CD4-positive, alpha-beta T cell treated with Interleukin-21 for 1 hour (primary cell): Measurements from ENCODE around the gene YPEL5.

Source experiments
- DNase-seq: peaks from one replicate; pipeline ENCODE4 v3.0.0-alpha.2; 2020

The YPEL5 gene

DNA sequence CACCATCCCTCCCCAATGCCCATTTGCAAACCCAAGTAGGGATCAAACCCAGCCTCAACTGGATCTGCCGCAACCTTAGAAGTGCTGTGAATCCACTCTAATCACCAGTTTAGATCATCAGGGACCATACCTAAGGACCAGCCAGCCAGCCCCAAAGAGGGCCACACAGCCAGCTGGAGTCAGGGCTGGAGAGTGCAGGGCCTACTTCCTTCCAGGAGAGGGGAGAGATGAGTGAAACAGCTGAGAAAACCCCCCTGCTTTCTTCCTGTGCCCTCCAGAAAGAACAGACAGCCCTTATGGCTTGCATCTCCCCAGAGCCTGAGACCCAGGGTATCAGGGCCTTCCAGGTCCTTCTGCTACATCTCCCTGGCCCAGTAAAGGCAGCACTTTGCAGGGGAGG is 25.8 kb downstream of the YPEL5 start:
- peak; percentile 18 for DNase-seq

- DNase-seq = no peak
Measured at GRCh38 chr2:30177440-30177839, 30.6 kb downstream of the YPEL5 start.

- peak; percentile 5 for DNase-seq
Measured at GRCh38 chr2:30177956-30178355, 31.1 kb downstream of the YPEL5 start.

DNA sequence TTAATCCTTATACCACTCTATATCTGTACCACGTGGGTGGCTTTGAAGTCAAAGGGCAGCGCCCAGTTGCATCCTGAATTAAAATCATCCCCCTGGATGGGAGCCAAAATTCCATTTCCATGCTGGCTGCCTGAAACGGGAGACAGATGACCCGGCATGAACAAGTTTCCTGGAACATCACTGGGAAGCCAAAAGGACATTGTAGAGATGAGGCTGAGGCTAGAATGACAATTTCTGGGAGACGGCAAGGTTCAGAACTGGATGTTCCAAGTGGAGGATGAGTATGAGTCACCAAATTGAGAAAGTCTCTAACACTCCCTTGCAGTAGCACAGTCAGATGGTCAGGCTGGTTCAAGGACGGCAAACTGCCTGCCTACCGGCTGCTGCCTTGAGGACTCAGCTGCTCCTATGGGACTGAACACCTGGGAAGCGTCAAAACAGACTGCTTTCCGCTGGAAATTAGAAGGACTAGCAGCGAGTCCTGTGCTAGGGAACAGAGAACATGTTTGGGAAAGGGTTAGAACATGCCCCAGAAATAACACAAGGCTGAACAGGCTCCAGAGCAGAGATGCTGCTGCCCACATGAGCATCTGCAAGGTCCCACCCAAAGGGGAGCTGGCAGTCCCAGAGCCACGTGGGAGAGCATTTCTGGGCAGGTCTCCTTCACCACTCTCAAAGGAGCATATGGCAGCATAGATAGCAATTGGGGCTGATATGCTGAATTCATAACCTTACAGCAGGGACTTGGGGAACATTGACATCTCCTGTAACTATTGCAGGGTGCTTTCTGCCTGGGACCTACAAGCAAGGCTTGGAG is 32.0 kb downstream of the YPEL5 start:
- no peak for DNase-seq

GRCh38 chr2:30179536-30179935 is 32.7 kb downstream of the YPEL5 start:
- DNase-seq = no peak

GRCh38 chr2:30180226-30180625 is 33.4 kb downstream of the YPEL5 start:
- DNase-seq = no peak

DNA sequence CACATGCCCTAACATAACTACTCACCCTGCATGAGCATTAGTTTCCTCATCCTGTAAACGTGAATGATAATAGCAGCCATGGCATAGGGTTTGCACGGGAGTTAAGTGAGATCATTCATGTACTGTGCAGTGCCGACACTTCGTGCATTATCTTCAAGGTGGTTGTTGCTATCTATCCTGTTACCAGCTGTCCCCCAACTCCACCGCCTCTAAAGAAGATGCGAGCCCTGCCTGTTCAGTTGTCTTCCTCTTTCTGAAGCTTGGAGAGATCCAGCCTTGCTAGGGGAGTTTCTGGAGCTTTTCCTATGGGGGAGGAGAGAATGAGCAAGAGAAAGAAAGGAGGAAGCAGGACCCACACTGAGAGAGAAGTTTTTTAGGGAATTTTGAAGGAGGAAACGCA is 34.4 kb downstream of the YPEL5 start:
- no peak for DNase-seq

GRCh38 chr2:30184035-30184434 is 37.2 kb downstream of the YPEL5 start:
- DNase-seq = no peak

DNA sequence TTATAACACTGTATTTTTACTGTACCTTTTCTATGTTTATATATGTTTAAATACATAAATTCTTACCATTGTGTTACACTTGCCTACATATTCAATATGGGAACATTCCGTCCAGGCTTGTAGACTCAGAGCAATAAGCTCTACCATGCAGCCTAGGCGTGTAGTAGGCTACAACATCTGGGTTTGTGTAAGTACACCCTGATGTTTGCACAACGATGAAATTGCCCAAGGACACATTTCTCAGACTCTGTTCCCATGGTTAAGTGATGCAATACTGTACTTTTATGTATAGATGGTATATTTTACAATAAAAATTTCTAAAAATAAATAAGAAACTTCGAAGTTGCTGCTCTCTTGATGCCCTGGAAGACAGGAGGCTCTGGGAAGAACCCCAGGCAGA is 38.4 kb downstream of the YPEL5 start:
- DNase-seq = no peak

DNA sequence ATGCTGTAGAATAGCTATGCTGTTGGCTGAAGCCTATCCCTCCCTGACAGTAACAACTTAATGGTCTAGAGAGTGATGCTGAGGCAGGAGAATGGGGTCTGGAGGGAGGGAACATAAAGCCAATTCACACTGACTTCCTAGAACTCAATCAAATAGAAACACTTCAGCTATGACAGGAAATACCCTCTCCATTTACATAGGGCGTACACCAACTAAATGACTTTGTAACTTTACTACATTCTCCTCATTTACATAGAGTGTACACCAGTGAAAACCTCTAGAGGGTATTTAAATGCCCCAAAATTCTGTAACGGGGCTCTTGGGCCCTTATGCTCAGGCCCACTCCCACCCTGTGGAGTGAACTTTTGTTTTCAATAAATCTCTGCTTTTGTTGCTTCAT is 41.5 kb downstream of the YPEL5 start:
- DNase-seq = no peak

DNA sequence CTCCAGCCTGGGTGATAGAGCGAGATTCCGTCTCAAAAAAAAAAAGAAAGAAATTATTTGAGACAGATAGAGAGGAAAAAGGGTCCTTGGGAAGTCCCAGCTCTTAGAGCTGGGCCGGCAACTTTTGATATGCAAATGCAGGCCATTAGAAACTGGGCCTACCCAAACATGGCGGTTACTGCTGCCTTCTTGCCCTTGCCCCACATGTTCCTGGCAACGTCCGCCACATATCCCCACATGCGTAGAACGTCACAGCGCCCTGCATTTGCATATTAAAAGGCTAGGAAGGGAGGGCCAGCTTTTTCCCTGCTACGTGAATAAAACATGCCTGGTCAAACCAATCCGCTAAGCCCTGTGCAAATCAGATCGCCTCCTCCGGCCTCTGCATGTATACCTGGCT is 43.8 kb downstream of the YPEL5 start:
- DNase-seq = no peak

GRCh38 chr2:30191107-30191506 is 44.3 kb downstream of the YPEL5 start:
- no peak for DNase-seq

- DNase-seq = no peak
Measured at GRCh38 chr2:30191819-30192271, 45.0 kb downstream of the YPEL5 start.

DNA sequence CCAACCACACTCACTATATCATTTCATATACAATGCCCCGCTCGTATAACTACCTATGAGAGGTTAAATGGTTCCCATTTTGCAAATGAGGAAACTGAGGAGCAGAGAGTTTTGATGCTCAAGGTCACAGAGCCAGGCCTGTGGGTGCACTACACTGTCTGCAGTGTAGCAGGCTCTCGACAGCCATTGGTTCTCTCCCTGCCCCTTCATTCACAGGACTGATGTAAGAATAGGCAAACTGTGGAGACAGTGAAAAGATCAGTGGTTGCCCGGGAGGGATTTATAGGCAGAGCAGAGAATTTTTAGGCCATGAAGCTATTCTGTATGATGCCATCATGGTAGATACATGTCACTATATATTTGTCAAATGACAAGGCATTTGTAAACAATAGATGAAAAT is 45.5 kb downstream of the YPEL5 start:
- DNase-seq = no peak

DNA sequence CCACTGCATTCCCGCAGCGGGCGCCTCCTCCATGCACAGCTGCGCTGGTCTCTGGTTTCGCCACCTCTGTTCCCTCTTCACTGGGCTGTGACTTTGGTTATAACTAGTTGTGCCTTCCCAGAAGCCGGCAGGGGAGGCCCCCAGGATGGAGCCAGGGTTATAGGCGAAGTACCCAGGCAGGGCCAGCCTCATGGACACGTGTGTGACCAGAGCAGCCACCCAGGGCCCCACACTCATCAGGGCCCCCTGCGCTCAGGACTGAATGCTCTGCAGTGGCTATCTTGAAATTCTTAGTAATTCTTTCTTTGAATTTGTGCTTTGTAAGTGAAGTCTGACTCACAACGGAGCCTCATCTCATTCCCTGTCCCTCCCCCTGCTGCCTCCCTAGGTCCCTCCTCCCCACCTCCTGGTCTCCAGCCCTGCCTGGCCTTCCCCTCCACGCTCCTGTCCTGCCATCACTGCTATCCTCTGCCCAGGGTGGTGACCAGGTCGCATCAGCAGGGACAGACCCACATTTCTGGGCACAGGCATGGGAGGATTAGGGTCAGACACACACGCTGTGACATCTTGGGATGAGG is 46.4 kb downstream of the YPEL5 start:
- DNase-seq = no peak

DNA sequence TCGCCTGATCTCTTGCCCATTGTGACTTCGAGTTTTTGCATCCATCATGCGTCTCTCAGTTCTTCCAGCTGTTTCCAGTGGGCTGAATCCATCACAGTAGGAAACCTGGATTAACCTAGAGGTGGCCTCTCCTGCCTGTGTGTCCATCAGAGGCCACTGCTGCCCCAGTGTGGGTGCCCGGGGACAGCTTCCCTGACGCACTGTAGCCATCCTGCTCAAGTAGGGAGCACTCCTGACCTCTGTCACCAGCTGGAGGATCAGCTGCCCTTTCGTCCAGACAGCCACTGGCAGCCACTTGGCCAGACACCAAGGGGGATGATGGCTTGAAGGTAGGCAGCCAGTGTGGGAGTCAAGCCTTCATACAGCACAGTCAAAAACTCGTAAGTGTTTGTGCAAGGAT is 47.6 kb downstream of the YPEL5 start:
- DNase-seq = no peak

DNA sequence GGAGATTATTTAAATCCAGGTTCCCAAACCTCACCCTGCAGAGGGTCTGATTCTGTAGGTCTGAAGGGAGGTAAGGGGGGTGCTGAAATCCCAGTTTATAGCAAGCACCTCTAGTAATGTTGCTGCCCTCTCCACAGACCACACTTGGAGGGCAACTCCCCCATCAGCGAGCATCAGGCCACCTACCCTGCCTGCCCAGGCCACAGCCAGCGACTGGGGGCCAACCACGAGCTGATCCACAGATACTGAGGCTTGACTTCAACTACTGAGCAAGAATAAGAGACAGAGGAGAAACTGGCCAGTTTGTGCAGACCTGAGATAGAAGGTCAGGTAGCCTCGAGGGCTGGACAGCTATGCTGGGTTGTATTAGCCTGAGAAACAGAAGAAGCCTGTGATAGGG is 48.2 kb downstream of the YPEL5 start:
- DNase-seq = no peak

GRCh38 chr2:30197570-30198192 is 50.9 kb downstream of the YPEL5 start:
- no peak for DNase-seq

DNA sequence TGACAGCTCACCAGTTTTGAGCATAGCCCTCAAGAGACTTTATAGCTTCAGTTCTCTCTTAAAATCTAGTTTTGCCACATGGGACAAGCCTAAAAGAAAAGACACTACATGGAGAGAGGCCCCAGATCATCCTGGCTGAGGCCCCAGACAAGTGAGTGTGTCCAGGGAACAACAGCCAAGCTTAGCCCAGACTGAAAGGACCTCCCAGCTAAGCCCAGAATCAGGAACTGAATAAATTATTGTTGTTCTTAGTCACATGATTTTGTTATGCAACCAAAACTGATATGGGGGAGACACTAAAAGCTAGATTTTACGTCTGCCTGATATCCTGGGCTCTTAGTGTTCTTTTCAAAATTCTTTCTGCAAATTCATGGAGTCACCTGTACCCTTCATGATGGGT is 55.2 kb downstream of the YPEL5 start:
- no peak for DNase-seq

GRCh38 chr2:30203156-30203555 is 56.3 kb downstream of the YPEL5 start:
- DNase-seq = no peak

- no peak for DNase-seq
Measured at GRCh38 chr2:30204281-30204680, 57.5 kb downstream of the YPEL5 start.

DNA sequence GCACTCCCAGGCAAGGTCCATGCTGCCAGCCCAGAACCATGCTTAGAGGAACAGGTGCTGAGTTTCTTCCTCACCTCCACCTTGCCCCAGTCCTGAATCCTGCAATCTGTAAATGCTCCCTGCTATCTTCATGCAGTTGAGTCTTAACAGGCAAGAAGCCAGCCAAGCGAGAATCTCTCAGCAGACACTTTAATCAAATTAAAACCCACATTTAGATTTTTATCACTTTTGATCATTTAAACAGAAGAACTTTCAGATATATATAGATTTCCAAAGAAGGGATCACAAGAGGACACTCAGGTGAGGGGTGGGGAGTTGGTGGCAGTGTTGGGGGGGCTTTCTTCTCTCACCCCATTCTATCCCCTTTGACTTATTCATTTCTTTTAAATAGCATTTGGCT is 58.6 kb downstream of the YPEL5 start:
- no peak for DNase-seq

DNA sequence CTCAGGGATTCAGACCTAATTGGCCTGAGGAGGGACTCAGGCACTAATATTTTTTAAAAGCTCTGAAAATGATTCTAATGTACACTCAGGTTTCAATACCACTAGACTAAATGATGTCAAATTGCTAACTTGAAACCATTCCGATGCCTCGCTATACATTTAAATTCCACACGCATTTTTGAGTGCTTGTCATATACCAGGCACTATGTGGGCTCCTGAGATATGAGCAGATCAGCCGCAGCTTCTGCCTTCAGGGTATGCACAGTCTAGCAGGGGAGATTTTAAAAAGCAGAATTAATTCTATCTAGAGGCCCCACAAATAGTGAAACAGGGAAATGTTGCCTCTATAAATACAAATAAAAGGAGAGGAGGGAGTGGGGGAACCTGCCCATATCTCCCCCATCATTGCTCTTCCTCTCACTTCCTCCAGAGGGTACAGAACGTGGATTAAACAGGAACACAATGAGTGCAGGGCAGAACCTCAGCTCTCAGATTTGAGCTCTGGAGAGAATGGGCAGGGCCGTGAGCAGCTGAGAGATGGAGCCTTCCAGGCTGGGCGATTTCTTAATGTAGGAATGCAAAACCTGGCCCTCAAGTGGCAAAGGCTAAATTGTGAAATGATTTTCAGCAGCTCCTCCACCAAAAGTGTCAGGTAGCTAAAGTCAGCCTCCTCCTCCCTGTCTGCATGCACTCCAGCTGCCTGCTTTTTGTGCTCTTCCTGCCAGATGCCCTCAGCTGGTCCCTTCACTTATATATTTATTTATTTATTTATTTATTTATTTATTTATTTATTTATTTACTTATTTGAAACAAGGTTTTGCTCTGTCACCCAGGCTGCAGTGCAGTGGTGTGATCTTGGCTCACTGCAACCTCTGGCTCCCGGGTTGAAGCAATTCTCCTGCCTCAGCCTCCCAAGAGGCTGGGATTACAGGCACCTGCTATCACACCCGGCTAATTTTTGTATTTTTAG is 59.9 kb downstream of the YPEL5 start:
- no peak for DNase-seq
